B cell (primary cell): Measurements from ENCODE around the gene AGBL4. TPM values are rescaled to one million over a fixed set of nuclear protein-coding genes. Genes with fewer than 3 reads are reported as not detected.
"Not testable (repeated sequence)": the region's sequence is repeated elsewhere in the genome, so short reads cannot be mapped to it uniquely, and the experiment has no call there.

Experiments used
- ATAC-seq: fragments of 200-7000 bp; cut with Tn5 transposase; one replicate; pipeline ENCODE4 v1.10.0; 2021; ENCODE audit warnings: low read depth, mild to moderate bottlenecking, moderate number of reproducible peaks, moderate library complexity
- CTCF ChIA-PET: fragments of 350-600 bp; sonication (Branson Sonifier 250); formaldehyde crosslinking; loops from one replicate; lab custom pipeline; 2021; ENCODE audit warnings: antibody characterized with exemption, inconsistent platforms; lab: Charles Lee
- POLR2A ChIA-PET: fragments of 350-600 bp; sonication (Branson Sonifier 250); formaldehyde crosslinking; loops from one replicate; lab custom pipeline; 2021; ENCODE audit warnings: antibody characterized with exemption; lab: Charles Lee
- DNase-seq: peaks from one replicate; pipeline ENCODE4 v3.0.0; 2013
- H2AFZ ChIP-seq: 2 replicates; pipeline ENCODE4 v1.6.1; 2012; ENCODE audit warnings: mild to moderate bottlenecking, low read depth, low read length; ENCODE audit not compliant: insufficient read depth, poor library complexity, severe bottlenecking
- H3K27ac ChIP-seq, 2 donors: 1 replicate in 1 of 2; 2 replicates in 1 of 2; pipeline ENCODE4 v1.5.1; 2012 to 2013; ENCODE audit warnings: low read length in 2 of 2, mild to moderate bottlenecking in 2 of 2, moderate library complexity in 1 of 2
- H3K27me3 ChIP-seq, 4 experiments: fragments of 200-600 bp in 1 of 4; sonication (generic) in 1 of 4; replicated peaks in 1 of 4; 1 replicate in 2 of 4; 2 replicates in 2 of 4; pipeline versions ENCODE4 v1.6.1 to v1.7.0; 2013 to 2016; ENCODE audit warnings: low read length in 3 of 4, mild to moderate bottlenecking in 2 of 4, mixed read lengths in 1 of 4, moderate library complexity in 1 of 4; ENCODE audit not compliant: insufficient read depth in 4 of 4, control insufficient read depth in 3 of 4; ENCODE audit errors: control extremely low read depth in 1 of 4
- H3K36me3 ChIP-seq, 2 experiments: replicated peaks in 1 of 2; 1 replicate in 1 of 2; 2 replicates in 1 of 2; pipeline versions ENCODE4 v1.6.1 to v1.7.1; 2013; ENCODE audit warnings: low read length in 1 of 2; ENCODE audit not compliant: insufficient read depth in 2 of 2, control insufficient read depth in 1 of 2; ENCODE audit errors: control extremely low read depth in 1 of 2, extremely low read depth in 1 of 2
- H3K4me1 ChIP-seq, 2 donors: fragments of 200-600 bp in 1 of 2; sonication (generic) in 1 of 2; 1 replicate in 1 of 2; 2 replicates in 1 of 2; pipeline versions ENCODE4 v1.5.1 to v1.6.1; 2013 to 2017; ENCODE audit warnings: low read length in 2 of 2; ENCODE audit not compliant: control insufficient read depth in 2 of 2, insufficient read depth in 2 of 2
- H3K4me2 ChIP-seq: replicated peaks from 2 replicates; pipeline ENCODE3; 2012; ENCODE audit warnings: mild to moderate bottlenecking, low read depth, low read length; ENCODE audit not compliant: poor library complexity, severe bottlenecking
- H3K4me3 ChIP-seq, 5 experiments: fragments of 200-600 bp in 1 of 5; sonication (generic) in 1 of 5; 1 replicate in 3 of 5; 2 replicates in 2 of 5; pipeline versions ENCODE4 v1.5.1 to v1.7.0; 2011 to 2016; ENCODE audit warnings: low read length in 4 of 5, mild to moderate bottlenecking in 4 of 5, low read depth in 2 of 5, control low read depth in 1 of 5, moderate library complexity in 1 of 5; ENCODE audit not compliant: insufficient read depth in 1 of 5; ENCODE audit errors: control extremely low read depth in 1 of 5, extremely low read depth in 1 of 5
- H3K79me2 ChIP-seq: fragments of 200-600 bp; sonication (generic); one replicate; pipeline ENCODE4 v1.6.0; 2016; ENCODE audit warnings: low read length; ENCODE audit not compliant: control insufficient read depth, insufficient read depth
- H3K9ac ChIP-seq: fragments of 200-600 bp; sonication (generic); 2 replicates; pipeline ENCODE4 v1.6.1; 2017; ENCODE audit warnings: mild to moderate bottlenecking, low read length, moderate library complexity
- H3K9me3 ChIP-seq, 3 donors: one replicate each; pipeline versions ENCODE4 v1.6.1 to v1.7.1; 2013; ENCODE audit warnings: low read length in 2 of 3; ENCODE audit not compliant: control insufficient read depth in 2 of 3, insufficient read depth in 1 of 3; ENCODE audit errors: control extremely low read depth in 1 of 3
- H4K20me1 ChIP-seq: 2 replicates; pipeline ENCODE4 v1.6.0; 2012; ENCODE audit warnings: mild to moderate bottlenecking, low read length; ENCODE audit not compliant: insufficient read depth, control insufficient read depth, poor library complexity, severe bottlenecking
- H3K27ac Mint-ChIP-seq: one replicate; pipeline ENCODE4 v1.8.0; 2021; ENCODE audit warnings: mixed read lengths
- H3K27me3 Mint-ChIP-seq: one replicate; pipeline ENCODE4 v1.8.0; 2021; ENCODE audit warnings: mixed read lengths
- H3K4me1 Mint-ChIP-seq: one replicate; pipeline ENCODE4 v1.8.0; 2021; ENCODE audit warnings: mixed read lengths
- H3K4me3 Mint-ChIP-seq: one replicate; pipeline ENCODE4 v1.8.0; 2021; ENCODE audit warnings: mixed read lengths
- H3K9me3 Mint-ChIP-seq: one replicate; pipeline ENCODE4 v1.8.0; 2022; ENCODE audit warnings: mixed read lengths; ENCODE audit not compliant: insufficient read depth
- CTCF ChIP-seq: fragments of 200-600 bp; IDR thresholded peaks from one replicate; pipeline ENCODE4 v1.8.0; 2022; ENCODE audit warnings: antibody characterized with exemption, mild to moderate bottlenecking
- EZH2 ChIP-seq: IDR thresholded peaks from 2 replicates; pipeline ENCODE4 v1.6.1; 2012; ENCODE audit warnings: borderline replicate concordance, low read depth, mild to moderate bottlenecking, moderate library complexity, low read length; ENCODE audit not compliant: insufficient read depth, poor library complexity, severe bottlenecking
- WGBS: methylation state at CpG from one replicate; pipeline ENCODE4 v1.1.5; 2013; ENCODE audit warnings: missing lambda C conversion rate; ENCODE audit not compliant: insufficient coverage; 5-methylcytosine and 5-hydroxymethylcytosine counted together
- intact Hi-C: fragments of 100-400 bp; cut with micrococcal nuclease; formaldehyde crosslinking; loops from one replicate; pipeline ENCODE4 v1.10.0; 2022
- polyA plus RNA-seq: library from polyadenylated mRNA; depleted of rRNA; stranded (reverse); fragments of >200 nt; gene quantifications from 2 replicates; pipeline ENCODE4 v1.2.3, GENCODE V29; 2012
- total RNA-seq, 2 donors: library from RNA; stranded (reverse); fragments of 120-200 nt in 1 of 2; gene quantifications; 1 replicate in 1 of 2; 2 replicates in 1 of 2; pipeline versions ENCODE4 v1.2.3 to v1.2.4, GENCODE V29; 2013 to 2022

Gene AGBL4
- total and polyA plus RNA-seq, 2 donors (not counting 1 experiment from before 2014, with no cell fraction given), result 0.07 to 0.12 TPM

- Mint-ChIP-seq H3K9me3 (no peaks in the 10 kb centered on the region), H3K27ac (no peak overlapping the region), H3K4me1 (no peaks in the 10 kb centered on the region), H3K4me3 (no peak overlapping the region), H3K27me3 (peaks cover 16% of the 10 kb centered on the region)
- no peaks in the 10 kb centered on the region for H3K4me1 ChIP-seq
- no peaks in the 10 kb centered on the region for H3K27me3 ChIP-seq
- TF ChIP-seq EZH2 (no peak), CTCF (no peak)
- intact Hi-C loops, result no loop called here
- no peaks in the 10 kb centered on the region for H3K36me3 ChIP-seq
- no peak overlapping the region for H3K4me2 ChIP-seq
- H3K4me3 ChIP-seq, result no peak overlapping the region
- no peak overlapping the region for H3K9ac ChIP-seq
- H4K20me1 ChIP-seq, result no peaks in the 10 kb centered on the region
- DNase-seq (no peak), ATAC-seq (no peak)
- WGBS, result 67% methylated on average over 1 of the region's 1 CpG
- CTCF ChIA-PET, result no interaction called here
- H3K9me3 ChIP-seq, result no peaks in the 10 kb centered on the region
- H3K27ac ChIP-seq, result no peak overlapping the region
- POLR2A ChIA-PET, result no interaction called here
- H2AFZ ChIP-seq, result no peak overlapping the region
- H3K79me2 ChIP-seq, result no peaks in the 10 kb centered on the region
Measured at GRCh38 chr1:48524892-48525467, 1498.8 kb downstream of the AGBL4 start.

GRCh38 chr1:48523558-48523957 lies 1500.2 kb downstream of the AGBL4 start:
- Mint-ChIP-seq H3K9me3 (no peaks in the 10 kb centered on the region), H3K27ac (no peak overlapping the region), H3K4me1 (no peaks in the 10 kb centered on the region), H3K4me3 (no peak overlapping the region), H3K27me3 (peaks cover 18% of the 10 kb centered on the region)
- H3K27ac ChIP-seq, result no peak overlapping the region
- DNase-seq, result no peak
- no peaks in the 10 kb centered on the region for H3K79me2 ChIP-seq
- H3K27me3 ChIP-seq, result peaks cover 0 to 2% (median 0%) of the 10 kb centered on the region in 4 experiments
- WGBS, result no CpG with 5 or more reads among the region's 3 CpGs
- no peak overlapping the region for H3K4me3 ChIP-seq
- H3K9ac ChIP-seq, result no peak overlapping the region
- H3K36me3 ChIP-seq, result no peaks in the 10 kb centered on the region
- ChIA-PET POLR2A (no interaction called here), CTCF (no interaction called here)
- H2AFZ ChIP-seq, result no peak overlapping the region
- no peak overlapping the region for H3K4me2 ChIP-seq
- H3K9me3 ChIP-seq, result no peaks in the 10 kb centered on the region
- no peaks in the 10 kb centered on the region for H4K20me1 ChIP-seq
- intact Hi-C loops, result no loop called here
- H3K4me1 ChIP-seq, result no peaks in the 10 kb centered on the region
- TF ChIP-seq CTCF (no peak), EZH2 (no peak)
- ATAC-seq, result no peak

GRCh38 chr1:48519896-48520295 lies 1503.9 kb downstream of the AGBL4 start:
- H3K9me3 ChIP-seq, H4K20me1 ChIP-seq, DNase-seq, H3K4me3 ChIP-seq, POLR2A ChIA-PET, H3K9me3 Mint-ChIP-seq, H3K4me2 ChIP-seq, H3K79me2 ChIP-seq, H3K4me1 ChIP-seq, H3K27ac ChIP-seq, H2AFZ ChIP-seq, H3K27me3 ChIP-seq, intact Hi-C loops, H3K36me3 ChIP-seq, H3K27ac Mint-ChIP-seq, H3K4me3 Mint-ChIP-seq, H3K9ac ChIP-seq, ATAC-seq, H3K4me1 Mint-ChIP-seq: not testable (repeated sequence)
- WGBS, result no CpG with 5 or more reads among the region's 6 CpGs
- CTCF ChIA-PET, result interaction anchor here (1.2 to 1.9 kb wide), 2 partner anchors 8 to 11 kb away, joined by 3 to 4 read pairs; no protein-coding TSS in a partner anchor
- peaks cover 17% of the 10 kb centered on the region for H3K27me3 Mint-ChIP-seq
